Right atrium auricular region (tissue), 2 donors: ENCODE measurements around the gene MAP1B. TPM values are rescaled to one million over a fixed set of nuclear protein-coding genes. Genes with fewer than 3 reads are reported as not detected.

Source experiments
- DNase-seq: peaks from one replicate; pipeline ENCODE4 v3.0.0-alpha.2; 2019; ENCODE audit warnings: low spot score
- H3K27ac ChIP-seq, 2 donors: fragments of 200-600 bp; sonication (generic); 1 replicate in 1 of 2; 2 replicates in 1 of 2; pipeline ENCODE4 v1.5.1; 2016 to 2019
- H3K27me3 ChIP-seq, 2 donors: fragments of 200-600 bp; sonication (generic); one replicate each; pipeline versions ENCODE4 v1.5.1 to v1.6.0; 2017 to 2019
- H3K36me3 ChIP-seq: fragments of 200-600 bp; sonication (generic); one replicate; pipeline ENCODE4 v1.5.1; 2016
- H3K4me1 ChIP-seq, 2 donors: fragments of 200-600 bp; sonication (generic); one replicate each; pipeline versions ENCODE4 v1.5.1 to v1.6.0; 2017 to 2019
- H3K4me3 ChIP-seq, 2 donors: fragments of 200-600 bp; sonication (generic); 1 replicate in 1 of 2; 2 replicates in 1 of 2; pipeline ENCODE4 v1.5.1; 2017 to 2019; ENCODE audit warnings: mild to moderate bottlenecking in 1 of 2, moderate library complexity in 1 of 2
- H3K9me3 ChIP-seq, 2 donors: fragments of 200-600 bp; sonication (generic); one replicate each; pipeline ENCODE4 v1.5.1; 2019
- CTCF ChIP-seq, 2 donors: fragments of 200-600 bp; sonication (generic); IDR thresholded peaks; one replicate each; pipeline ENCODE4 v1.5.1; 2019; ENCODE audit warnings: antibody characterized with exemption in 2 of 2
- total RNA-seq, 2 donors: library from RNA; depleted of rRNA; stranded (reverse); fragments of >200 nt; gene quantifications; one replicate each; pipeline ENCODE4 v1.1.0, GENCODE V29; 2016

Gene MAP1B
- total RNA-seq, 2 donors from 2014 or later: 203 to 558 TPM

GRCh38 chr5:72121780-72122445, 14.6 kb downstream of the MAP1B start:
- peaks cover 0 to 14% of the 10 kb centered on the region in 2 donors for H3K4me1 ChIP-seq
- no peak for DNase-seq
- H3K27ac ChIP-seq: no peak overlapping the region
- H3K36me3 ChIP-seq: peaks cover 26% of the 10 kb centered on the region
- TF ChIP-seq CTCF (IDR thresholded peaks at IDR 0.05): no peak
- H3K9me3 ChIP-seq: no peaks in the 10 kb centered on the region
- H3K4me3 ChIP-seq: no peak overlapping the region
- H3K27me3 ChIP-seq: no peaks in the 10 kb centered on the region

GRCh38 chr5:72122602-72123001, 15.3 kb downstream of the MAP1B start:
- no peak overlapping the region for H3K4me3 ChIP-seq
- no peak for TF ChIP-seq CTCF (IDR thresholded peaks at IDR 0.05)
- no peak for DNase-seq
- no peak overlapping the region for H3K27ac ChIP-seq
- H3K36me3 ChIP-seq: peaks cover 20% of the 10 kb centered on the region
- no peaks in the 10 kb centered on the region for H3K9me3 ChIP-seq
- peaks cover 0 to 14% of the 10 kb centered on the region in 2 donors for H3K4me1 ChIP-seq
- H3K27me3 ChIP-seq: no peaks in the 10 kb centered on the region

- Histone ChIP-seq H3K4me1 (peaks cover 0 to 14% of the 10 kb centered on the region in 2 donors), H3K36me3 (peaks cover 10% of the 10 kb centered on the region), H3K27ac (no peak overlapping the region), H3K9me3 (no peaks in the 10 kb centered on the region), H3K4me3 (no peak overlapping the region), H3K27me3 (no peaks in the 10 kb centered on the region)
- no peak for TF ChIP-seq CTCF (IDR thresholded peaks at IDR 0.05)
- no peak for DNase-seq
Observed at GRCh38 chr5:72123764-72124376, 16.6 kb downstream of the MAP1B start.

- no peak overlapping the region for H3K4me3 ChIP-seq
- H3K9me3 ChIP-seq: no peaks in the 10 kb centered on the region
- H3K27ac ChIP-seq: no peak overlapping the region
- no peak for DNase-seq
- peaks cover 0 to 23% of the 10 kb centered on the region in 2 donors for H3K4me1 ChIP-seq
- peaks cover 6% of the 10 kb centered on the region for H3K36me3 ChIP-seq
- no peaks in the 10 kb centered on the region for H3K27me3 ChIP-seq
- TF ChIP-seq CTCF (IDR thresholded peaks at IDR 0.05): no peak
Observed at GRCh38 chr5:72125271-72125940, 18.1 kb downstream of the MAP1B start.

- Histone ChIP-seq H3K36me3 (peaks cover 6% of the 10 kb centered on the region), H3K27me3 (no peaks in the 10 kb centered on the region), H3K4me3 (no peak overlapping the region), H3K4me1 (peaks cover 0 to 23% of the 10 kb centered on the region in 2 donors), H3K27ac (peak overlapping the region in 1 of 2 donors; percentile 24), H3K9me3 (no peaks in the 10 kb centered on the region)
- no peak for DNase-seq
- no peak for TF ChIP-seq CTCF (IDR thresholded peaks at IDR 0.05)
Observed at GRCh38 chr5:72125941-72126620, 18.8 kb downstream of the MAP1B start.
